Body of pancreas (tissue), 4 donors: ENCODE results near the gene MYO1H.

ENCODE experiments used
- POLR2A ChIP-seq, 3 donors: fragments of 450-650 bp; IDR thresholded peaks; one replicate each; pipeline ENCODE4 v1.6.1; 2016; ENCODE audit warnings: antibody characterized with exemption in 3 of 3, mild to moderate bottlenecking in 2 of 3
- TF ChIP-seq, protein P1 (sequence below), 7 experiments: fragments of 450-650 bp in 4 of 7; fragments of 200-600 bp in 3 of 7; sonication (generic) in 3 of 7; IDR thresholded peaks; one replicate each; pipeline ENCODE4 v1.5.1; 2016 to 2019; ENCODE audit warnings: antibody characterized with exemption in 7 of 7

DNA sequence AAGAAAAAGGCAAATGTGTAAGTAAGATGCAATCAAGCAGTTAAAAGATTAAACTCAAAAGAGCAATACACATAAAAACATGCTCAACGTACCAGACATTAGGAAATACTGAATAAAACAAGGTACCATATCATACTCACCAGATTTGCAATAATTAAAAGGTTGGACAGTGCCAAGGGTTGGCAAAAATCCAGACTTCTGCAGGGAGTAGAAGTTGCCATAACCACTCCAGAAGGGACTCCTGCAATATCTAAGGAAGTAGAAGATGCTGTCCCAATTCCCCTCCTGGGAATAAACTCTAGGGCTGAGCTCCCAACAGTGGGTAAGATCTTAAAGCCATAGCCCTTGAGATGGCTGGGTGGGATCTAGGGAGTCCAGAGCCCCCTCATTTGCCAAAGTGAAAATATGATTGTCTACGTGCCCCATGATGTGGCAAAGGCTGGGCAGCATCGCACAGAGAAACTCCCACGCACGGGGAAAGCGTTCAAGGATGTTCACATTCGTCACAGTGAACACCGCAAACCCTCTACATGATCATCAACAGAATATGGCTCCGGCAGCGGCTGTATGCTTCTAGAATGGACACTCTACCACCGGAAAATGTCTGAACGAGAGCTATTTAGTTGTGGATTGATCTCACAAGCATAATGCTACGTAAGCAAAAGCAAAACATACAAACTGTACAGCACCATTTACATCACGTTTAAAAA lies 117.1 kb downstream of the MYO1H start:
- TF ChIP-seq, protein P1, sequence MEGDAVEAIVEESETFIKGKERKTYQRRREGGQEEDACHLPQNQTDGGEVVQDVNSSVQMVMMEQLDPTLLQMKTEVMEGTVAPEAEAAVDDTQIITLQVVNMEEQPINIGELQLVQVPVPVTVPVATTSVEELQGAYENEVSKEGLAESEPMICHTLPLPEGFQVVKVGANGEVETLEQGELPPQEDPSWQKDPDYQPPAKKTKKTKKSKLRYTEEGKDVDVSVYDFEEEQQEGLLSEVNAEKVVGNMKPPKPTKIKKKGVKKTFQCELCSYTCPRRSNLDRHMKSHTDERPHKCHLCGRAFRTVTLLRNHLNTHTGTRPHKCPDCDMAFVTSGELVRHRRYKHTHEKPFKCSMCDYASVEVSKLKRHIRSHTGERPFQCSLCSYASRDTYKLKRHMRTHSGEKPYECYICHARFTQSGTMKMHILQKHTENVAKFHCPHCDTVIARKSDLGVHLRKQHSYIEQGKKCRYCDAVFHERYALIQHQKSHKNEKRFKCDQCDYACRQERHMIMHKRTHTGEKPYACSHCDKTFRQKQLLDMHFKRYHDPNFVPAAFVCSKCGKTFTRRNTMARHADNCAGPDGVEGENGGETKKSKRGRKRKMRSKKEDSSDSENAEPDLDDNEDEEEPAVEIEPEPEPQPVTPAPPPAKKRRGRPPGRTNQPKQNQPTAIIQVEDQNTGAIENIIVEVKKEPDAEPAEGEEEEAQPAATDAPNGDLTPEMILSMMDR (IDR thresholded peaks at IDR 0.05) = no peak
- no peak for TF ChIP-seq POLR2A (IDR thresholded peaks at IDR 0.05)
